Endothelial cell of umbilical vein (primary cell): Measurements from ENCODE around the gene TTC4. TPM values are rescaled to one million over a fixed set of nuclear protein-coding genes. Genes with fewer than 3 reads are reported as not detected.

Experiments used
- BruUV-seq: library from RNA; stranded (reverse); fragments of 400-500 nt; replicated peaks from 2 replicates; lab custom pipeline; 2021; lab: Mats Ljungman, UMichigan
- CTCF ChIA-PET: fragments of 300-600, 350-600 bp; sonication (Branson Sonifier 250); formaldehyde crosslinking; loops from one replicate; lab custom pipeline; 2021; ENCODE audit warnings: antibody characterized with exemption, inconsistent platforms; lab: Charles Lee
- POLR2A ChIA-PET: fragments of 300-600, 350-600 bp; sonication (Branson Sonifier 250); formaldehyde crosslinking; loops from one replicate; lab custom pipeline; 2021; ENCODE audit warnings: antibody characterized with exemption, inconsistent platforms; lab: Charles Lee
- DNase-seq: peaks from one replicate; pipeline ENCODE4 v3.0.0-alpha.2; 2011; ENCODE audit warnings: low read depth, low spot score
- FAIRE-seq: peaks from 2 replicates; lab custom pipeline; 2011; peaks lifted over from hg19 to GRCh38; lab: Jason Lieb, UNC
- H2AFZ ChIP-seq: 2 replicates; pipeline ENCODE4 v1.6.0; 2012; ENCODE audit warnings: low read depth, low read length, control low read depth, inconsistent platforms
- H3K27ac ChIP-seq: 2 replicates; pipeline ENCODE4 v1.5.1; 2011; ENCODE audit warnings: low read depth, mild to moderate bottlenecking, control low read depth, low read length, moderate library complexity; ENCODE audit not compliant: insufficient read depth
- H3K27me3 ChIP-seq, 2 experiments: 2 replicates each; pipeline versions ENCODE4 v1.6.0 to v1.6.1; 2011; ENCODE audit warnings: low read length in 2 of 2, mixed read lengths in 1 of 2; ENCODE audit not compliant: control insufficient read depth in 2 of 2, insufficient read depth in 2 of 2
- H3K36me3 ChIP-seq, 2 experiments: 2 replicates in 1 of 2; 3 replicates in 1 of 2; pipeline ENCODE4 v1.5.1; 2011; ENCODE audit warnings: low read length in 2 of 2, mild to moderate bottlenecking in 1 of 2, moderate library complexity in 1 of 2; ENCODE audit not compliant: control insufficient read depth in 2 of 2, insufficient read depth in 2 of 2; ENCODE audit errors: extremely low read depth in 1 of 2
- H3K4me1 ChIP-seq: 3 replicates; pipeline ENCODE4 v1.5.1; 2011; ENCODE audit warnings: mild to moderate bottlenecking, low read length; ENCODE audit not compliant: control insufficient read depth, insufficient read depth; ENCODE audit errors: extremely low read depth
- H3K4me2 ChIP-seq: 2 replicates; pipeline ENCODE4 v1.6.1; 2011; ENCODE audit warnings: low read length, control low read depth, mixed read lengths; ENCODE audit not compliant: insufficient read depth
- H3K4me3 ChIP-seq, 3 experiments: fragments of 200-600 bp in 1 of 3; sonication (generic), shearing (Covaris generic) in 1 of 3; replicated peaks in 1 of 3; 2 replicates each; pipeline ENCODE4 v1.5.1; 2011 to 2016; ENCODE audit warnings: control low read depth in 3 of 3, low read length in 3 of 3, mild to moderate bottlenecking in 2 of 3, inconsistent platforms in 1 of 3, low read depth in 1 of 3, moderate library complexity in 1 of 3; ENCODE audit not compliant: insufficient read depth in 1 of 3
- H3K79me2 ChIP-seq: 2 replicates; pipeline ENCODE4 v1.6.0; 2012; ENCODE audit warnings: low read length, inconsistent platforms; ENCODE audit not compliant: control insufficient read depth, insufficient read depth
- H3K9ac ChIP-seq: replicated peaks from 2 replicates; pipeline ENCODE3; 2011; ENCODE audit warnings: low read length, control low read depth; ENCODE audit not compliant: insufficient read depth; ENCODE audit errors: extremely low read depth
- H3K9me1 ChIP-seq: replicated peaks from 3 replicates; pipeline ENCODE4 v1.6.0; 2011; ENCODE audit warnings: mild to moderate bottlenecking, low read length; ENCODE audit not compliant: control insufficient read depth, insufficient read depth; ENCODE audit errors: extremely low read depth
- H3K9me3 ChIP-seq: replicated peaks from 2 replicates; pipeline ENCODE4 v1.5.1; 2012; ENCODE audit warnings: low read length, inconsistent platforms; ENCODE audit not compliant: control insufficient read depth, insufficient read depth
- H4K20me1 ChIP-seq: replicated peaks from 2 replicates; pipeline ENCODE3; 2011; ENCODE audit warnings: mild to moderate bottlenecking, low read length; ENCODE audit not compliant: control insufficient read depth, insufficient read depth; ENCODE audit errors: extremely low read depth
- EZH2 ChIP-seq: IDR thresholded peaks from 2 replicates; pipeline ENCODE4 v1.6.1; 2012; ENCODE audit warnings: borderline replicate concordance, low read depth, mild to moderate bottlenecking, moderate library complexity, low read length, inconsistent platforms; ENCODE audit not compliant: severe bottlenecking
- FOS ChIP-seq: IDR thresholded peaks from 2 replicates; pipeline ENCODE4 v1.6.1; 2011; ENCODE audit warnings: mild to moderate bottlenecking, low read length, moderate library complexity, borderline replicate concordance; ENCODE audit not compliant: insufficient read depth
- GATA2 ChIP-seq: IDR thresholded peaks from 2 replicates; pipeline ENCODE4 v1.7.0; 2011; ENCODE audit warnings: low read depth, mild to moderate bottlenecking, moderate library complexity, mixed read lengths, low read length; ENCODE audit not compliant: insufficient read length, insufficient read depth
- JUN ChIP-seq: IDR thresholded peaks from 2 replicates; pipeline ENCODE4 v1.6.1; 2011; ENCODE audit warnings: borderline replicate concordance, low read depth; ENCODE audit not compliant: insufficient read length, insufficient read depth
- MYC ChIP-seq: IDR thresholded peaks from one replicate; pipeline ENCODE4 v1.6.1; 2011; ENCODE audit warnings: mild to moderate bottlenecking, low read depth, low read length
- POLR2A ChIP-seq: IDR thresholded peaks from 2 replicates; pipeline ENCODE4 v1.6.1; 2012; ENCODE audit warnings: low read depth, mild to moderate bottlenecking, control low read depth, low read length
- POLR2AphosphoS5 ChIP-seq: IDR thresholded peaks from 2 replicates; pipeline ENCODE4 v1.6.1; 2012; ENCODE audit warnings: low read depth, mild to moderate bottlenecking, control low read depth, low read length, moderate library complexity; ENCODE audit not compliant: insufficient read depth
- dilution Hi-C: fragments of 300-500 bp; cut with MboI; formaldehyde crosslinking; loops from one replicate; pipeline ENCODE4 v1.15.0; 2019; ENCODE audit warnings: low sequenced_read_pairs; ENCODE audit not compliant: extremely low pct_ligation_motif_present
- intact Hi-C: fragments of 100-400 bp; cut with micrococcal nuclease; formaldehyde crosslinking; loops from one replicate; pipeline ENCODE4 v1.10.0; 2022
- polyA plus RNA-seq, 4 experiments: library from polyadenylated mRNA; depleted of rRNA in 3 of 4; stranded (reverse) in 3 of 4; unstranded in 1 of 4; fragments of >200 nt; gene quantifications; 2 replicates each; pipeline versions ENCODE4 v1.2.1 to v1.2.3, GENCODE V29; 2011 to 2012; ENCODE audit warnings: missing spikeins in 1 of 4
- total RNA-seq: library from RNA; stranded (reverse); gene quantifications from 2 replicates; pipeline ENCODE4 v1.2.3, GENCODE V29; 2021
- TF ChIP-seq, protein P1 (sequence below), 2 donors: IDR thresholded peaks; 1 replicate in 1 of 2; 2 replicates in 1 of 2; pipeline ENCODE4 v1.5.1; 2011; ENCODE audit warnings: low read length in 2 of 2, mild to moderate bottlenecking in 2 of 2, moderate library complexity in 2 of 2, control low read depth in 1 of 2, inconsistent platforms in 1 of 2, low read depth in 1 of 2; ENCODE audit not compliant: insufficient read depth in 1 of 2; ENCODE audit errors: extremely low read depth in 1 of 2

Gene TTC4
- total and polyA plus RNA-seq, 2 donors (not counting 3 experiments of a cell fraction or from before 2014, with no cell fraction given): 19.2 to 28.8 TPM

DNA sequence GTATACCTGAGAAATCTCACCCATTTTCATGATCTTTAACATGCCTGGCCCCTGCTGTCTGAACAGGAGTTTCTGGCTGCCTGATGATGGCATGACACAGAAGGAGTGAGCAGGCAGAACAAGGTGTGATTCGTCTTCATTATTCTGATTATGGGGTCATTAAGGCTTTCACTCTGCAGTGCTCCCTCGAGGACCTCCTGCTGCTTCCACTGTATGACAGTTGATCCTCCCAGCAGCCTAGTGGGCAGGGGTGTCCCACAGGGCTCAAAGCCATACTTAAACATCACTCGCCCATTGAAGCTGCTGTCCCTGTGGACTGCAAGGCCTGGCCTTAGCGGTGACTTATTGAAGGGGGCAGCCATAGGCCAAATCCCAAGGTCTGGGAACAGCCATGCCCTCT, 61.4 kb downstream of the TTC4 start:
- no peak overlapping the region for H3K27ac ChIP-seq
- FAIRE-seq (no peak), DNase-seq (no peak)
- H3K36me3 ChIP-seq: no peaks in the 10 kb centered on the region
- TF ChIP-seq EZH2 (no peak), GATA2 (no peak), POLR2AphosphoS5 (no peak), FOS (no peak), MYC (no peak), JUN (no peak), POLR2A (no peak)
- TF ChIP-seq, protein P1, sequence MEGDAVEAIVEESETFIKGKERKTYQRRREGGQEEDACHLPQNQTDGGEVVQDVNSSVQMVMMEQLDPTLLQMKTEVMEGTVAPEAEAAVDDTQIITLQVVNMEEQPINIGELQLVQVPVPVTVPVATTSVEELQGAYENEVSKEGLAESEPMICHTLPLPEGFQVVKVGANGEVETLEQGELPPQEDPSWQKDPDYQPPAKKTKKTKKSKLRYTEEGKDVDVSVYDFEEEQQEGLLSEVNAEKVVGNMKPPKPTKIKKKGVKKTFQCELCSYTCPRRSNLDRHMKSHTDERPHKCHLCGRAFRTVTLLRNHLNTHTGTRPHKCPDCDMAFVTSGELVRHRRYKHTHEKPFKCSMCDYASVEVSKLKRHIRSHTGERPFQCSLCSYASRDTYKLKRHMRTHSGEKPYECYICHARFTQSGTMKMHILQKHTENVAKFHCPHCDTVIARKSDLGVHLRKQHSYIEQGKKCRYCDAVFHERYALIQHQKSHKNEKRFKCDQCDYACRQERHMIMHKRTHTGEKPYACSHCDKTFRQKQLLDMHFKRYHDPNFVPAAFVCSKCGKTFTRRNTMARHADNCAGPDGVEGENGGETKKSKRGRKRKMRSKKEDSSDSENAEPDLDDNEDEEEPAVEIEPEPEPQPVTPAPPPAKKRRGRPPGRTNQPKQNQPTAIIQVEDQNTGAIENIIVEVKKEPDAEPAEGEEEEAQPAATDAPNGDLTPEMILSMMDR (IDR thresholded peaks at IDR 0.05; ENCODE audit: extremely low read depth in 1 of 2, insufficient read depth in 1 of 2, low read depth in 1 of 2, low read length in 2 of 2): no peak
- H4K20me1 ChIP-seq: no peaks in the 10 kb centered on the region
- intact Hi-C loops: no loop called here
- no peak overlapping the region for H3K4me3 ChIP-seq
- no peaks in the 10 kb centered on the region for H3K9me1 ChIP-seq
- H2AFZ ChIP-seq: no peak overlapping the region
- dilution Hi-C loops: no loop called here
- POLR2A ChIA-PET: no interaction called here
- H3K27me3 ChIP-seq: peaks cover 13 to 27% of the 10 kb centered on the region in 2 experiments
- no peak overlapping the region for H3K4me2 ChIP-seq
- BruUV-seq: no TSS peak
- no peaks in the 10 kb centered on the region for H3K9me3 ChIP-seq
- H3K9ac ChIP-seq: no peak overlapping the region
- no peaks in the 10 kb centered on the region for H3K79me2 ChIP-seq
- CTCF ChIA-PET: no interaction called here
- H3K4me1 ChIP-seq: no peaks in the 10 kb centered on the region
